Endothelial cell of umbilical vein (primary cell): Measurements from ENCODE around the gene GOLGA2. TPM values are rescaled to one million over a fixed set of nuclear protein-coding genes. Genes with fewer than 3 reads are reported as not detected.

Experiments used
- BruUV-seq: library from RNA; stranded (reverse); fragments of 400-500 nt; replicated peaks from 2 replicates; lab custom pipeline; 2021; lab: Mats Ljungman, UMichigan
- CTCF ChIA-PET: fragments of 300-600, 350-600 bp; sonication (Branson Sonifier 250); formaldehyde crosslinking; loops from one replicate; lab custom pipeline; 2021; ENCODE audit warnings: antibody characterized with exemption, inconsistent platforms; lab: Charles Lee
- POLR2A ChIA-PET: fragments of 300-600, 350-600 bp; sonication (Branson Sonifier 250); formaldehyde crosslinking; loops from one replicate; lab custom pipeline; 2021; ENCODE audit warnings: antibody characterized with exemption, inconsistent platforms; lab: Charles Lee
- DNase-seq: peaks from one replicate; pipeline ENCODE4 v3.0.0-alpha.2; 2011; ENCODE audit warnings: low read depth, low spot score
- FAIRE-seq: peaks from 2 replicates; lab custom pipeline; 2011; peaks lifted over from hg19 to GRCh38; lab: Jason Lieb, UNC
- H2AFZ ChIP-seq: 2 replicates; pipeline ENCODE4 v1.6.0; 2012; ENCODE audit warnings: low read depth, low read length, control low read depth, inconsistent platforms
- H3K27ac ChIP-seq: 2 replicates; pipeline ENCODE4 v1.5.1; 2011; ENCODE audit warnings: low read depth, mild to moderate bottlenecking, control low read depth, low read length, moderate library complexity; ENCODE audit not compliant: insufficient read depth
- H3K27me3 ChIP-seq, 2 experiments: 2 replicates each; pipeline versions ENCODE4 v1.6.0 to v1.6.1; 2011; ENCODE audit warnings: low read length in 2 of 2, mixed read lengths in 1 of 2; ENCODE audit not compliant: control insufficient read depth in 2 of 2, insufficient read depth in 2 of 2
- H3K36me3 ChIP-seq, 2 experiments: 2 replicates in 1 of 2; 3 replicates in 1 of 2; pipeline ENCODE4 v1.5.1; 2011; ENCODE audit warnings: low read length in 2 of 2, mild to moderate bottlenecking in 1 of 2, moderate library complexity in 1 of 2; ENCODE audit not compliant: control insufficient read depth in 2 of 2, insufficient read depth in 2 of 2; ENCODE audit errors: extremely low read depth in 1 of 2
- H3K4me1 ChIP-seq: 3 replicates; pipeline ENCODE4 v1.5.1; 2011; ENCODE audit warnings: mild to moderate bottlenecking, low read length; ENCODE audit not compliant: control insufficient read depth, insufficient read depth; ENCODE audit errors: extremely low read depth
- H3K4me2 ChIP-seq: 2 replicates; pipeline ENCODE4 v1.6.1; 2011; ENCODE audit warnings: low read length, control low read depth, mixed read lengths; ENCODE audit not compliant: insufficient read depth
- H3K4me3 ChIP-seq, 3 experiments: fragments of 200-600 bp in 1 of 3; sonication (generic), shearing (Covaris generic) in 1 of 3; replicated peaks in 1 of 3; 2 replicates each; pipeline ENCODE4 v1.5.1; 2011 to 2016; ENCODE audit warnings: control low read depth in 3 of 3, low read length in 3 of 3, mild to moderate bottlenecking in 2 of 3, inconsistent platforms in 1 of 3, low read depth in 1 of 3, moderate library complexity in 1 of 3; ENCODE audit not compliant: insufficient read depth in 1 of 3
- H3K79me2 ChIP-seq: 2 replicates; pipeline ENCODE4 v1.6.0; 2012; ENCODE audit warnings: low read length, inconsistent platforms; ENCODE audit not compliant: control insufficient read depth, insufficient read depth
- H3K9ac ChIP-seq: replicated peaks from 2 replicates; pipeline ENCODE3; 2011; ENCODE audit warnings: low read length, control low read depth; ENCODE audit not compliant: insufficient read depth; ENCODE audit errors: extremely low read depth
- H3K9me1 ChIP-seq: replicated peaks from 3 replicates; pipeline ENCODE4 v1.6.0; 2011; ENCODE audit warnings: mild to moderate bottlenecking, low read length; ENCODE audit not compliant: control insufficient read depth, insufficient read depth; ENCODE audit errors: extremely low read depth
- H3K9me3 ChIP-seq: replicated peaks from 2 replicates; pipeline ENCODE4 v1.5.1; 2012; ENCODE audit warnings: low read length, inconsistent platforms; ENCODE audit not compliant: control insufficient read depth, insufficient read depth
- H4K20me1 ChIP-seq: replicated peaks from 2 replicates; pipeline ENCODE3; 2011; ENCODE audit warnings: mild to moderate bottlenecking, low read length; ENCODE audit not compliant: control insufficient read depth, insufficient read depth; ENCODE audit errors: extremely low read depth
- CTCF ChIP-seq, 2 donors: IDR thresholded peaks; 1 replicate in 1 of 2; 2 replicates in 1 of 2; pipeline ENCODE4 v1.5.1; 2011; ENCODE audit warnings: low read length in 2 of 2, mild to moderate bottlenecking in 2 of 2, moderate library complexity in 2 of 2, control low read depth in 1 of 2, inconsistent platforms in 1 of 2, low read depth in 1 of 2; ENCODE audit not compliant: insufficient read depth in 1 of 2; ENCODE audit errors: extremely low read depth in 1 of 2
- EZH2 ChIP-seq: IDR thresholded peaks from 2 replicates; pipeline ENCODE4 v1.6.1; 2012; ENCODE audit warnings: borderline replicate concordance, low read depth, mild to moderate bottlenecking, moderate library complexity, low read length, inconsistent platforms; ENCODE audit not compliant: severe bottlenecking
- FOS ChIP-seq: IDR thresholded peaks from 2 replicates; pipeline ENCODE4 v1.6.1; 2011; ENCODE audit warnings: mild to moderate bottlenecking, low read length, moderate library complexity, borderline replicate concordance; ENCODE audit not compliant: insufficient read depth
- GATA2 ChIP-seq: IDR thresholded peaks from 2 replicates; pipeline ENCODE4 v1.7.0; 2011; ENCODE audit warnings: low read depth, mild to moderate bottlenecking, moderate library complexity, mixed read lengths, low read length; ENCODE audit not compliant: insufficient read length, insufficient read depth
- JUN ChIP-seq: IDR thresholded peaks from 2 replicates; pipeline ENCODE4 v1.6.1; 2011; ENCODE audit warnings: borderline replicate concordance, low read depth; ENCODE audit not compliant: insufficient read length, insufficient read depth
- MAX ChIP-seq: IDR thresholded peaks from 2 replicates; pipeline ENCODE4 v1.6.1; 2011; ENCODE audit not compliant: insufficient read depth, insufficient read length
- MYC ChIP-seq: IDR thresholded peaks from one replicate; pipeline ENCODE4 v1.6.1; 2011; ENCODE audit warnings: mild to moderate bottlenecking, low read depth, low read length
- POLR2A ChIP-seq: IDR thresholded peaks from 2 replicates; pipeline ENCODE4 v1.6.1; 2012; ENCODE audit warnings: low read depth, mild to moderate bottlenecking, control low read depth, low read length
- POLR2AphosphoS5 ChIP-seq: IDR thresholded peaks from 2 replicates; pipeline ENCODE4 v1.6.1; 2012; ENCODE audit warnings: low read depth, mild to moderate bottlenecking, control low read depth, low read length, moderate library complexity; ENCODE audit not compliant: insufficient read depth
- dilution Hi-C: fragments of 300-500 bp; cut with MboI; formaldehyde crosslinking; loops from one replicate; pipeline ENCODE4 v1.15.0; 2019; ENCODE audit warnings: low sequenced_read_pairs; ENCODE audit not compliant: extremely low pct_ligation_motif_present
- intact Hi-C: fragments of 100-400 bp; cut with micrococcal nuclease; formaldehyde crosslinking; loops from one replicate; pipeline ENCODE4 v1.10.0; 2022
- polyA plus RNA-seq, 4 experiments: library from polyadenylated mRNA; depleted of rRNA in 3 of 4; stranded (reverse) in 3 of 4; unstranded in 1 of 4; fragments of >200 nt; gene quantifications; 2 replicates each; pipeline versions ENCODE4 v1.2.1 to v1.2.3, GENCODE V29; 2011 to 2012; ENCODE audit warnings: missing spikeins in 1 of 4
- total RNA-seq: library from RNA; stranded (reverse); gene quantifications from 2 replicates; pipeline ENCODE4 v1.2.3, GENCODE V29; 2021

GOLGA2 gene
- total and polyA plus RNA-seq, 2 donors (not counting 3 experiments of a cell fraction or from before 2014, with no cell fraction given) = 52.3 to 114 TPM

DNA sequence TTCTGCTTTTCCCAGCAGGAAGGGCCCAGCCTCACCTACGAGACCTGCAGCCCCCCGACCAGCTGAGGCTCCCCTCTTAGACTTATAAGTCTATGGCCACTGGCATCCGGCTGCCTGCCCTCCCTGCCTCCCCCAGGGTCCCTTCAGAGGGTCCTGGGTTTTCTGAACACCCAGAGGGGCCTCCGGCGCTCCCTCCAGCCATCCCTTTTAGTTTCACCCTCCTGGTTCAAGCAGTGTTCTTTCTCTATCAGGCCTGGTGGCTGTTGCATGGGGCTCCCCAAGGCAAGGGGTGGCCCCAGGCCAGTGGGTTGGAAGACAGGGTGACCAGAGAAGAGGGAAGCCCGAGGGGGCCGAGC is 21.8 kb downstream of the GOLGA2 start:
- Histone ChIP-seq H3K9me1 (no peaks in the 10 kb centered on the region), H3K27ac (no peak overlapping the region), H3K9ac (no peak overlapping the region), H4K20me1 (no peaks in the 10 kb centered on the region), H2AFZ (no peak overlapping the region), H3K27me3 (no peaks in the 10 kb centered on the region), H3K79me2 (no peaks in the 10 kb centered on the region), H3K9me3 (no peaks in the 10 kb centered on the region), H3K4me1 (peaks cover 15% of the 10 kb centered on the region), H3K4me3 (no peak overlapping the region), H3K4me2 (no peak overlapping the region), H3K36me3 (peaks cover 6 to 18% of the 10 kb centered on the region in 2 experiments)
- ChIA-PET CTCF (interaction anchor here (0.8 to 1.6 kb wide), 2 partner anchors 50 to 53 kb away, joined by 5 to 6 read pairs; no protein-coding TSS in a partner anchor), POLR2A (no interaction called here)
- DNase-seq (no peak), FAIRE-seq (no peak)
- intact Hi-C loops = no loop called here
- TF ChIP-seq CTCF (IDR thresholded peaks at IDR 0.05; ENCODE audit: extremely low read depth in 1 of 2, insufficient read depth in 1 of 2, low read depth in 1 of 2, low read length in 2 of 2) (no peak), FOS (no peak)
- dilution Hi-C loops = no loop called here
- BruUV-seq = no TSS peak

- no peak overlapping the region for H3K4me2 ChIP-seq
- intact Hi-C loops = no loop called here
- H3K36me3 ChIP-seq = peaks cover 6 to 13% of the 10 kb centered on the region in 2 experiments
- BruUV-seq = no TSS peak
- no peaks in the 10 kb centered on the region for H3K79me2 ChIP-seq
- H3K9me3 ChIP-seq = no peaks in the 10 kb centered on the region
- H4K20me1 ChIP-seq = no peaks in the 10 kb centered on the region
- dilution Hi-C loops = no loop called here
- CTCF ChIA-PET = interaction anchor here (1.6 kb wide), 1 partner anchor 50 kb away, joined by 6 read pairs; no protein-coding TSS in a partner anchor
- H3K27ac ChIP-seq = no peak overlapping the region
- FAIRE-seq (no peak), DNase-seq (no peak)
- no peak overlapping the region for H3K4me3 ChIP-seq
- TF ChIP-seq JUN (no peak), POLR2AphosphoS5 (no peak), MYC (no peak), POLR2A (no peak), GATA2 (no peak), EZH2 (no peak), MAX (no peak), CTCF (IDR thresholded peaks at IDR 0.05; ENCODE audit: extremely low read depth in 1 of 2, insufficient read depth in 1 of 2, low read depth in 1 of 2, low read length in 2 of 2) (no peak), FOS (no peak)
- H3K27me3 ChIP-seq = no peaks in the 10 kb centered on the region
- H3K9me1 ChIP-seq = no peaks in the 10 kb centered on the region
- no peak overlapping the region for H2AFZ ChIP-seq
- POLR2A ChIA-PET = no interaction called here
- H3K9ac ChIP-seq = no peak overlapping the region
- peaks cover 15% of the 10 kb centered on the region for H3K4me1 ChIP-seq
These were observed 22.4 kb downstream of the GOLGA2 start for GRCh38 chr9:128253140-128253990.
